Measurements from ENCODE around the gene PPM1A. TPM values are rescaled to one million over a fixed set of nuclear protein-coding genes. Genes with fewer than 3 reads are reported as not detected.
"Not testable (repeated sequence)": the region's sequence is repeated elsewhere in the genome, so short reads cannot be mapped to it uniquely, and the experiment has no call there.

PPM1A gene
- total RNA-seq, 1 donor from 2014 or later = 46.4 TPM

- intact Hi-C loops (cut with micrococcal nuclease) = no loop called here
Measured at GRCh38 chr14:60315196-60315990, 66.4 kb downstream of the PPM1A start.

GRCh38 chr14:60317609-60318008, 68.6 kb downstream of the PPM1A start:
- intact Hi-C loops (cut with micrococcal nuclease) = no loop called here

GRCh38 chr14:60320860-60321259, 71.8 kb downstream of the PPM1A start:
- intact Hi-C loops (cut with micrococcal nuclease) = not testable (repeated sequence)

GRCh38 chr14:60323199-60323896, 74.3 kb downstream of the PPM1A start:
- intact Hi-C loops (cut with micrococcal nuclease) = no loop called here

- intact Hi-C loops (cut with micrococcal nuclease) = no loop called here
Measured at GRCh38 chr14:60324837-60325236, 75.8 kb downstream of the PPM1A start.

- intact Hi-C loops (cut with micrococcal nuclease) = no loop called here
Measured at GRCh38 chr14:60326274-60326673, 77.3 kb downstream of the PPM1A start.

- intact Hi-C loops (cut with micrococcal nuclease) = no loop called here
Measured at GRCh38 chr14:60327447-60328331, 78.7 kb downstream of the PPM1A start.

- intact Hi-C loops (cut with micrococcal nuclease) = no loop called here
Measured at GRCh38 chr14:60328583-60328982, 79.6 kb downstream of the PPM1A start.

GRCh38 chr14:60329274-60329673, 80.3 kb downstream of the PPM1A start:
- intact Hi-C loops (cut with micrococcal nuclease) = no loop called here

- intact Hi-C loops (cut with micrococcal nuclease) = loop anchor here (1.0 to 10.0 kb wide), 9 partner anchors 64 to 921 kb away; partner anchors contain the start of genes PPM1A and SIX4
Measured at GRCh38 chr14:60331201-60332045, 82.4 kb downstream of the PPM1A start.

GRCh38 chr14:60332046-60332399, 83.0 kb downstream of the PPM1A start:
- intact Hi-C loops (cut with micrococcal nuclease) = loop anchor here (5.0 to 10.0 kb wide), 7 partner anchors 65 to 920 kb away; partner anchors contain the start of gene SIX4

GRCh38 chr14:60332869-60333268, 83.8 kb downstream of the PPM1A start:
- intact Hi-C loops (cut with micrococcal nuclease) = loop anchor here (5.0 to 10.0 kb wide), 7 partner anchors 66 to 919 kb away; partner anchors contain the start of gene SIX4

GRCh38 chr14:60339571-60339970, 90.5 kb downstream of the PPM1A start:
- intact Hi-C loops (cut with micrococcal nuclease) = loop anchor here (10.0 kb wide), 1 partner anchor 385 kb away; the partner anchor contains the start of gene SIX4

- intact Hi-C loops (cut with micrococcal nuclease) = no loop called here
Measured at GRCh38 chr14:60343571-60344071, 94.6 kb downstream of the PPM1A start.

GRCh38 chr14:60344751-60345150, 95.7 kb downstream of the PPM1A start:
- intact Hi-C loops (cut with micrococcal nuclease) = no loop called here

GRCh38 chr14:60346706-60347105, 97.7 kb downstream of the PPM1A start:
- intact Hi-C loops (cut with micrococcal nuclease) = no loop called here

- intact Hi-C loops (cut with micrococcal nuclease) = no loop called here
Measured at GRCh38 chr14:60348211-60348610, 99.2 kb downstream of the PPM1A start.
